ENCODE data around the gene BCL11B. TPM values are rescaled to one million over a fixed set of nuclear protein-coding genes. Genes with fewer than 3 reads are reported as not detected.
"Not testable (repeated sequence)": the region's sequence is repeated elsewhere in the genome, so short reads cannot be mapped to it uniquely, and the experiment has no call there.

The BCL11B gene
- total and polyA plus RNA-seq, 12 donors: 0.03 to 1.9 (median 0.11) TPM; not detected in 2

- intact Hi-C loops (cut with DNase I): no loop called here
- peaks cover 0 to 25% (median 9%) of the 10 kb centered on the region in 9 donors for H3K4me1 ChIP-seq
- DNase-seq: no peak
- H3K36me3 ChIP-seq: no peaks in the 10 kb centered on the region
- no peaks in the 10 kb centered on the region for H3K9me3 ChIP-seq
- no peak for ATAC-seq
- 86 to 89% methylated on average over 8 of the region's 8 CpGs for WGBS, 2 donors
- no peak for TF ChIP-seq CTCF (IDR thresholded peaks at IDR 0.05)
- peaks cover 0 to 28% (median 3%) of the 10 kb centered on the region in 7 donors for H3K27me3 ChIP-seq
- H3K4me3 ChIP-seq: no peak overlapping the region
- no peak overlapping the region for H3K27ac ChIP-seq
Measured at GRCh38 chr14:99187858-99188257, 84.1 kb downstream of the BCL11B start.

- 89 to 92% methylated on average over 16 of the region's 16 CpGs for WGBS, 2 donors
- intact Hi-C loops (cut with DNase I): no loop called here
Measured at GRCh38 chr14:99186956-99187690, 84.9 kb downstream of the BCL11B start.

GRCh38 chr14:99186336-99186735 lies 85.7 kb downstream of the BCL11B start:
- H3K27ac ChIP-seq; DNase-seq; H3K4me3 ChIP-seq; H3K36me3 ChIP-seq; H3K9me3 ChIP-seq; ATAC-seq; intact Hi-C loops (cut with DNase I): not testable (repeated sequence)
- Histone ChIP-seq H3K27me3 (peaks cover 0 to 28% (median 6%) of the 10 kb centered on the region in 7 donors), H3K4me1 (peaks cover 0 to 11% (median 5%) of the 10 kb centered on the region in 9 donors)
- 95 to 98% methylated on average over 8 of the region's 8 CpGs for WGBS, 2 donors

More at GRCh38 chr14:99186956-99187690, 84.9 kb downstream of the BCL11B start:
- no peak overlapping the region for H3K27ac ChIP-seq
- H3K9me3 ChIP-seq: no peaks in the 10 kb centered on the region
- peaks cover 0 to 28% (median 3%) of the 10 kb centered on the region in 7 donors for H3K27me3 ChIP-seq
- DNase-seq (no peak), ATAC-seq (no peak)
- H3K4me3 ChIP-seq: no peak overlapping the region
- peaks cover 0 to 18% (median 9%) of the 10 kb centered on the region in 9 donors for H3K4me1 ChIP-seq
- no peaks in the 10 kb centered on the region for H3K36me3 ChIP-seq
- no peak for TF ChIP-seq CTCF (IDR thresholded peaks at IDR 0.05)

GRCh38 chr14:99185436-99186068 lies 86.4 kb downstream of the BCL11B start:
- no peak for TF ChIP-seq CTCF (IDR thresholded peaks at IDR 0.05)
- 92 to 93% methylated on average over 16 of the region's 16 CpGs for WGBS, 2 donors
- H3K27ac ChIP-seq: no peak overlapping the region
- H3K36me3 ChIP-seq: no peaks in the 10 kb centered on the region
- no peak overlapping the region for H3K4me3 ChIP-seq
- H3K9me3 ChIP-seq: no peaks in the 10 kb centered on the region
- H3K27me3 ChIP-seq: peaks cover 0 to 28% (median 6%) of the 10 kb centered on the region in 7 donors
- DNase-seq (no peak), ATAC-seq (no peak)
- intact Hi-C loops (cut with DNase I): no loop called here
- peaks cover 0 to 3% (median 0%) of the 10 kb centered on the region in 9 donors for H3K4me1 ChIP-seq

All from heart right ventricle (tissue), 16 donors.